NCI-H2171 treated with DMSO at 0.1 percent for 48 hours (cell line): ENCODE data around the gene PCGF1.
A peak's percentile ranks its signal among the peaks of the same experiment; 100 is the strongest.

Experiments
- DNase-seq: peaks from one replicate; lab custom pipeline; 2025; lab: John Stamatoyannopoulos, UW

The PCGF1 gene

GRCh38 chr2:74536166-74536950 is 28.9 kb upstream of the PCGF1 start:
- DNase-seq: no peak

- DNase-seq: no peak
These were observed 28.0 kb upstream of the PCGF1 start for GRCh38 chr2:74535440-74535965.

DNA sequence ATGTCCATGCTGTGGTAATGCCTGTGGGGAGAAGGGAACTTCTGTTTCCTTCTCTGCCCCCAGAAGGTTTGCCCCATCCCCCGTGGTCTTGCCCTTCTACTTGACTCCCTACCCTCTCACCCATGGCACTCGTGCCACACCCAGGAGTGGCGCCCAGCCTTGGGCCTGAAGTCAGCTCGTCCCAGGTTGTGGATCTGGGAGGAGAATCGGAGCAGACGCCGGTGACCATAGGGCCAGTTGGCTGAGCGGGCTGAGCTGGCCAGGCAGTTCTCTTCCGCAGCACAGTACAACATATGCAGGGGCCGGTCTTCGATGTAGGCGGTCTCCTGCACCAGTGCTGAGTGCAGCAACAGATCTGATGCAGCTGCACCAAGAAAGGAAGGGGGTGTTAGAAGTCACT is 26.9 kb upstream of the PCGF1 start:
- no peak for DNase-seq

- no peak for DNase-seq
These were observed 26.0 kb upstream of the PCGF1 start for GRCh38 chr2:74533464-74533863.

DNA sequence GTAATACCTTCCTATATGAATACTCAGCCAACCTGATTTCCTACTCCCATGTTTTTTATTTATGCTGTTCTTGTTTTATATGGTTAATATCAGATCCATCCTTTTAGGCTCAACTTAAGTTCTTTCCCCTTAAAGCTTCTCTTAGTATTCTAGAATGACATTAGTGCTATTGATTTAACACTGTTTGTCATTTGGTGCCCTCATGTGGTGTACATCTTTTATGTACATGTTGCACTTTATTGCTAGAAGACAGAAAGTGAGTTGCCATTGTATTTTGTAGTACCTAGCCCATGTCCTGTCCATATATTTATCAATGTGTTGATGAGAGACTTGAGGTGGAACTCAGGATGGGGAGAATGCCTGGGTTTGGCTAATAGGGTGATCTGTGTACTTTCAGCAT is 24.7 kb upstream of the PCGF1 start:
- peak; percentile 47 for DNase-seq

- DNase-seq: no peak
These were observed 24.2 kb upstream of the PCGF1 start for GRCh38 chr2:74531666-74532065.

GRCh38 chr2:74530239-74531187 is 23.0 kb upstream of the PCGF1 start:
- DNase-seq: peak; percentile 27

- DNase-seq: peak; percentile 98
These were observed 22.1 kb upstream of the PCGF1 start, which contains the start of the genes AUP1 and HTRA2 for GRCh38 chr2:74529357-74530238. AUP1 (minus strand) TSS chr2:74529706; CDS start chr2:74529629, 77 bp downstream. HTRA2 (plus strand) TSS chr2:74529933; CDS start chr2:74530007, 74 bp downstream.

DNA sequence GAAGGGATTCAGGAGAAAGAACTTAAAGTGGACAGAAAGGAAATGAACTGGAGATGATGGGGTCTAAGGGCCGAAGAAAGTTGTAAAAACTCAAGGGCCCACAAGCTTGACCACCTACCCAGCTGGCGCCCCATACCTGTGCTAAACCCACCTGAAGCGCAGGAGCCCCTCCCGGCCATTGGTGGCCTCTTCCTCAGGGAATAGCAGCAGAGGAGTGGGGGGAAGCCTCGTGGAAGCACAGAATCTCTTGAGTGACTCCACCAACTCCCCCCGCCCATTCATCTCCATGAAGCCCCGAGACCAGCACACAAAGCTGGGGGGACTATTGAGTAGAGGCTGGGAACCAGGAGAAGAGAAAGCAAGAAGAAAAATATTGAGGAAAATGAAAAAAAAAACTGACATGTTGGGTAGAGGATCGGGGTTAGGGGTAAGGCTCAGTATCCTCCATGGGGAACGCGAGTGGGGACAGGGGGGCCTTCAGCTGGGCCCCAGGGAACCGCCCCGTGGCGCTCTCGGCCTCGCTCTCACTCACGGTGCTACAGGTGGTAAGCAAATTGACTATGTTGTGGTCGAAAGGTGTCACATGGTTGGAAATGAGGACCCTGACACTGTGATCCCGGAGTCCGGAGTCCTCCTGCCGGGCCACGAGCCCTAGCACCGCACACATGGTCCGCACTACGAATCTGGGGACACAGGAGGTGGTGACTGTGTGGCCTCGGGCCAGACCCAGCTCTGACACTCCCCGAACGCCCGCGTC is 21.3 kb upstream of the PCGF1 start:
- no peak for DNase-seq

DNA sequence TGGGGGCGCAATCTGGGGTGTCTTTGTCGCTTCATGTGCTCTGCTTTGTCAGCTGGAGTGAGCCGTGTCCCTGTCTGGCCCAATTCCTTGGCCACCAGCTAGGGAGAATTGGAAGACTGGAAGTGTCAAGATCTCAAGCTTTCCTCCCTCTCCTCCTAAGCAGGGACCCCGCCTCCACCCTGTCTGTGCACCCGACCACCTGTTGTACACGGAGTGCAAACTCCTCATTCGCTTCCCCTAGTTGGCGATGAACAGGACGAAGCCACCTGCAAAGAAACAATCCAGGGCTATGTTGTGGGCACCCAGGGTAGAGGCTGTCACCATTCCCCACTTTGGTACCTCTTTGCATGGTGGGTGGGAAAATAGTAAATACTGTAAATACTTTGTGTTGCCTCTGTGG is 20.2 kb upstream of the PCGF1 start:
- DNase-seq: no peak

DNA sequence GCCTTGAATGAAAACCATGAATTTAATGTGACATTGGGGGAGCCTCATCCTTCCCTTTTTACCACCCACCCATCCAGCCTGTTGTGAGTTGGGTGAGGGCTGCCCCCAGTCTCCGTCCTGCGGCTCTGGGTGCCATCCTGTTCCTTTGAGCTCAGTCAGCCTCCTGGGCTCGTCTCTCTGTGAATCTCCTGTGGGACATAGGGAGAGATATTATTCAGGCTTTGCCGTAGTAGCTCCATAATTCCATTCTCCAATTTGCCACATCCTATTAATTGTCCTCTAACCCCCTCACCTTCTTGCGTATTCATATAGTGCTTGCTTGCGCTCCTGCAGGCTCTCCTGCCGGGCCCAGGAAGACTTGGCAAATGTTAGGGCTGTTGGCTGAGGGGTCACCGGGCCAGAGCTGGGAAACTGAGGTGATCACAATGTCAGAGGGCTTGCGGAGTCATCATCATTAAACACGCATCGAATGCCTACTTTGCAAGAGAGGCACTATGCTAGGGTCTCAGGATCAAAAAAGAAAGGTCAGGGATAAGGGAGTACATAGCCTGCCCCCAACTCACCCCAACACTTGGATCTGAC is 19.2 kb upstream of the PCGF1 start:
- DNase-seq: no peak

GRCh38 chr2:74525717-74526648 is 18.5 kb upstream of the PCGF1 start, which contains the start of gene DQX1:
DQX1 (minus strand) TSS chr2:74526231; CDS start chr2:74525729, 502 bp downstream.
- peak; percentile 39 for DNase-seq

DNA sequence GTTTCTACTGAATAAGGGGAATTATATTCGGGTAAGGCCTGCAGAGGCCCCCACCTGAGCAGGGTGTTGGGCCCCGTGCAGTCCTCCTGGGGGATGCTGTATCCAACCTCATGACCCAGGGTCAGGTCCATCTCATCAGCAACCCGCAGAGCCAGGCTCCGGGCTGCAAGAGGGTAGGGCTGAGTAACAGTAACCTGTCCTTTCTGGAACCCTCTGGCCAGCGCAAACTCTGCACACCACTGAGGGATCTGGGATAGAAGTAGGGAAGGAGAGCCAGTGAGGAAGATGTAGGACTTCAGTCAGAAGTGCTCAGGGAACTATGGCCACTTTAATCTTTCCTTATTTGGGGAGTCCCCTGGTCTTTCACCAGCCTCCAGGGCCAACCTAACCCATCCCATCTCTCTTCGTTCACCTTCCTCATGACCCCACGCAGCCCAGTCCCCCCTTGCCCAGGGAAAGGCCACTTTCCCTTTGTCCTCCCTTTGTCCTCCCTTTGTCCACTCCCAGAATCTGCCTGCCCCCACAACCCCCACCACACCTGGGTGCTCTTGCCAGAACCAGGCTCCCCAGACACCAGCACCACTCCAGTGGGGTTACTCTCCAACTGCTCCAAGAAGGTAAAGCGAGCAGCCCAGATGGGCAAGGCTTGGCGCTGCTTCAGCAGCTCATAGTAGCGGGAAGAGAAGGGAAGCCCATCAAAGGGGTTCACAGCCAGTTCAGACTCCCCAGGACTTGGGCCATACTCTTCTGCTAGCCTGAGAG is 17.6 kb upstream of the PCGF1 start:
- no peak for DNase-seq

GRCh38 chr2:74524005-74524404 is 16.5 kb upstream of the PCGF1 start:
- no peak for DNase-seq

GRCh38 chr2:74522516-74522915 is 15.0 kb upstream of the PCGF1 start:
- DNase-seq: no peak

GRCh38 chr2:74516650-74517049 is 9.2 kb upstream of the PCGF1 start:
- no peak for DNase-seq

DNA sequence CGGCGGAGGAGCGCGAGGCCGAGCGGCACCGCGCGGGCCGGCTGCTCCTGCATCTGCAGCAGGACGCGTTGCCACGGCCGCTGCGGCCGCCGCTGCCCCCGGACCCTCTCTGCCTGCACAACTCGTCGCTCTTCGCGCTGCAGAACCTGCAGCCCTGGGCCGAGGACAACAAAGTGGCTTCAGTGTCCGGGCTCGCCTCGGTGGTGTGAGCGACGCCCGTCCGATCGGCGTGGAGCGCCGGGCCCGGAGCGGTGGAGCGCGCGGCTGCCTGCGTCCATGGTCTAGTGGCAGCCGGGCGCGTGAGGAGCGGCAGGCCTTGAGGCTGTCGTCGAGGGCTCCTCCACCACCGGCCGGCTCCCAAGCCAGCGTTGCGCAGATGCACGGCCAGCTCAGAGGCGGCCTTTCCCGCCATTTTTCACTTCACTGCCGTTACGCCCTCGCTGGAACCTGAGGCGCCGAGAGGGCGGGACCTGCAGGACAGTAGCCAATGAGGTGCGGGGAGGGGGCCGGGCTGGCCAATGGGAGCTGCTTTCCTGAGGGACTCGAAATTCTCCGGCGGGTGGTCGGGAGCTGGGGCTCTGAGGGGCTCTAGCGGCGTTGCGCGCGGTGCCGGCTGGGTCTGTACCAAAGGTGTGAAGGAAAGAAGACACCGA is 8.6 kb upstream of the PCGF1 start:
- no peak for DNase-seq
